Right lobe of liver (tissue), 4 donors: ENCODE data around the gene FBXO21.

ENCODE experiments used
- CTCF ChIP-seq, 4 donors: fragments of 200-600 bp in 3 of 4; fragments of 450-650 bp in 1 of 4; IDR thresholded peaks; one replicate each; pipeline versions ENCODE4 v1.5.1 to v1.8.0; 2016 to 2022; ENCODE audit warnings: antibody characterized with exemption in 4 of 4, mild to moderate bottlenecking in 2 of 4
- POLR2A ChIP-seq: fragments of 450-650 bp; IDR thresholded peaks from one replicate; pipeline ENCODE4 v1.6.1; 2017; ENCODE audit warnings: antibody characterized with exemption, mild to moderate bottlenecking
- donor health status: DM: no; HTN: no; CAD: no.
- donor health status: DM: no; HTN: no; CAD: no.
- donor health status: DM: no; HTN: yes; CAD: no.

GRCh38 chr12:117098361-117099217 lies 91.7 kb downstream of the FBXO21 start:
- TF ChIP-seq POLR2A (no peak), CTCF (IDR thresholded peaks at IDR 0.05) (no peak)
